Activated CD4-positive, alpha-beta T cell treated with anti-CD3 and anti-CD28 coated beads, Interleukin-2, amount 10 ng/mL, durations not matched to agents 7 days and 5 days (primary cell): ENCODE data around the gene MMP2. TPM values are rescaled to one million over a fixed set of nuclear protein-coding genes. Genes with fewer than 3 reads are reported as not detected.

ENCODE experiments used
- CTCF ChIA-PET: fragments of 350-600 bp; sonication (Branson Sonifier 250); formaldehyde crosslinking; loops from one replicate; lab custom pipeline; 2021; ENCODE audit warnings: antibody characterized with exemption; lab: Charles Lee
- POLR2A ChIA-PET: fragments of 350-600 bp; sonication (Branson Sonifier 250); formaldehyde crosslinking; loops from one replicate; lab custom pipeline; 2021; ENCODE audit warnings: antibody characterized with exemption; lab: Charles Lee
- DNase-seq: peaks from one replicate; pipeline ENCODE4 v3.0.0-alpha.2; 2020
- H3K27ac Mint-ChIP-seq: one replicate; pipeline ENCODE4 v1.8.0; 2021; ENCODE audit warnings: mild to moderate bottlenecking, moderate library complexity, mixed read lengths
- H3K27me3 Mint-ChIP-seq: one replicate; pipeline ENCODE4 v1.8.0; 2021; ENCODE audit warnings: mixed read lengths
- H3K36me3 Mint-ChIP-seq: one replicate; pipeline ENCODE4 v1.8.0; 2021; ENCODE audit warnings: low read depth, mixed read lengths
- H3K4me1 Mint-ChIP-seq: one replicate; pipeline ENCODE4 v1.8.0; 2021; ENCODE audit warnings: mixed read lengths
- H3K4me3 Mint-ChIP-seq: one replicate; pipeline ENCODE4 v1.8.0; 2021; ENCODE audit warnings: mild to moderate bottlenecking, moderate library complexity, mixed read lengths
- H3K9me3 Mint-ChIP-seq: one replicate; pipeline ENCODE4 v1.8.0; 2021; ENCODE audit warnings: mixed read lengths
- total RNA-seq, 2 experiments: library from RNA; stranded (reverse); gene quantifications; one replicate each; pipeline ENCODE4 v1.2.3, GENCODE V29; 2021

The MMP2 gene
- total RNA-seq, 2 experiments from 2014 or later = not detected

DNA sequence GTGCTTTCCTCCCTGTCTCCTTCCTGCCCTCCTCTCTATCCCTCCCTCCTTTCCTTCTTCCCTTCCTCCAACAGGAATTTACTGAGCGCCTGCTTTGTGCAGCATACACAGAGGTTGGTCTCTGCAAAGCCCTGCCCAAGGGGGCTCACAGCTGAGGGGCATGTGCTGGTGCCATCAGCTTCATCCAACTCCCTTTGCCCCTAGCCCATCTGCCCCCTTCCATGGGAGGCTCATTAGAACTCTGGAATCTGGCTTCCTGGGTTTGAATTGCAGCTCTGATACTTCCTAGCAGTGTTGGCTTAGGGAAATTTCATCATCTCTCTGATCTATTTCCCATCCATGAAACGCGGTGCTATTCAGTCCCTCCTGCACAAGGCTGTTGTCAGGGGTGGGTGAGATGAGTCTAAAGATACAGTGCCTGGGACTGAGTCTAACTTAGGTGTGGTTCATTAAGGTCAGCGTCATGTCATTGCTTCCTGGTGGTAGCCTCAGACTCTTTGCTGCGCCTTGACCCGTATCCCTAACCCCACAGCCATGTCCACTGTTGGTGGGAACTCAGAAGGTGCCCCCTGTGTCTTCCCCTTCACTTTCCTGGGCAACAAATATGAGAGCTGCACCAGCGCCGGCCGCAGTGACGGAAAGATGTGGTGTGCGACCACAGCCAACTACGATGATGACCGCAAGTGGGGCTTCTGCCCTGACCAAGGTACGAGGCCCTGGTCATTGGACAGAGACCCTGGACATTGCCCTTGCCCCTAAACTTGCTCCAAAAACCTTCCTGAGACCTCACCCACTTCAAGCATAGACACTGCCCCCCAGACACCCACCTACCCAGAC, 10.3 kb downstream of the MMP2 start:
- Mint-ChIP-seq H3K4me1 (no peaks in the 10 kb centered on the region), H3K27ac (no peak overlapping the region), H3K27me3 (no peaks in the 10 kb centered on the region), H3K9me3 (no peaks in the 10 kb centered on the region), H3K36me3 (no peaks in the 10 kb centered on the region), H3K4me3 (no peak overlapping the region)
- ChIA-PET CTCF (no interaction called here), POLR2A (no interaction called here)
- no peak for DNase-seq

DNA sequence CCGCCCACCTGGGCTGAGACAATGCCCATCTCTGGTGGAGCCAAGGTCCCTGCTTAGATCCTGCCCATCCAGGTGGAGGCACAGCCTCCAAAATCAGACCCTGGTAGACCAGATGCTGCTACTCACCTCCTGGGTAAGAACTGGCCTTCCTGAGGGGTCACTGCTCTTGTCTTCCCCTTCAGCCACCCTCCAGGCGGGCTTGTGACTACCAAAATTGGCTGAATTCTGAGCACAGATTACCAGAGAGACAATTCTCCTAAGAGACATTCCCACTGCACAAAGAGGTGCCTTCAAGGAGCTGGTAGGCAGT, 10.9 kb downstream of the MMP2 start:
- Mint-ChIP-seq H3K9me3 (no peaks in the 10 kb centered on the region), H3K4me1 (no peaks in the 10 kb centered on the region), H3K36me3 (no peaks in the 10 kb centered on the region), H3K27ac (no peak overlapping the region), H3K27me3 (no peaks in the 10 kb centered on the region), H3K4me3 (no peak overlapping the region)
- no peak for DNase-seq
- ChIA-PET CTCF (no interaction called here), POLR2A (no interaction called here)

DNA sequence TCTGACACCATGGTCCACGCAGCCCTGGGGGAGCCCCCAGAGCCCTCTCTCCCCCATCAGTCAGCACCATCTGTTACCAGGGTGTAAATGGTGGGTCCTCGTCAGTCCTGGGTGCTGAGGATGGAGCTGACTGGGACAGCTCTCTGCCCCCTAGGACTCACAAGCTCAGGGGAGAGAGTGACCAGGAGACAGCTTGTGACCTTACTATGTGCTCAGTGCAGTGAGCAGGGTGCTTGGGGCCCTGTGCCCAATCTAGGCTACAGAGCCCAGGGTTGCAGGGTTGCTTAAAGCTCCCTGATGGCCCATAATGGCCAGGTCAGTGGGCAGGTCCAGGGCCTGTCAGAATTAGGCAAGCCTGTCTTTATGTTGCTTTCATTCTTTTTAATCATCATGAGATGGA, 11.3 kb downstream of the MMP2 start:
- H3K27ac Mint-ChIP-seq = no peak overlapping the region
- H3K27me3 Mint-ChIP-seq = no peaks in the 10 kb centered on the region
- H3K9me3 Mint-ChIP-seq = no peaks in the 10 kb centered on the region
- CTCF ChIA-PET = no interaction called here
- no peaks in the 10 kb centered on the region for H3K36me3 Mint-ChIP-seq
- DNase-seq = no peak
- H3K4me3 Mint-ChIP-seq = no peak overlapping the region
- no peaks in the 10 kb centered on the region for H3K4me1 Mint-ChIP-seq
- POLR2A ChIA-PET = no interaction called here

DNA sequence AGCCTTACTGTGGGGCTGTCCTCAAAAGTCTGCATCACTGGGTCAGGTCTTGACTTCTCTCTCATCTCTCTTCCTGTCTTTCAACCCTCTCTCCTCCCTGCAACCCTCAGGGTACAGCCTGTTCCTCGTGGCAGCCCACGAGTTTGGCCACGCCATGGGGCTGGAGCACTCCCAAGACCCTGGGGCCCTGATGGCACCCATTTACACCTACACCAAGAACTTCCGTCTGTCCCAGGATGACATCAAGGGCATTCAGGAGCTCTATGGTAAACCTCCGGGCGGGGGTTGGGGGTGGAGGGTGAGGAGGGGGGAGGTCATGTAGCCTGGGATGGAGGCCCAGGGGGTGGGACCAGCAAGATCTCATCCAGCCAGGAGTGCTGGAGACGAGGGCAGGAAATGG, 12.7 kb downstream of the MMP2 start:
- H3K36me3 Mint-ChIP-seq = no peaks in the 10 kb centered on the region
- H3K9me3 Mint-ChIP-seq = no peaks in the 10 kb centered on the region
- H3K27me3 Mint-ChIP-seq = no peaks in the 10 kb centered on the region
- POLR2A ChIA-PET = no interaction called here
- no peak for DNase-seq
- CTCF ChIA-PET = interaction anchor here (1.9 kb wide), 1 partner anchor 26 kb away, joined by 4 read pairs; no protein-coding TSS in a partner anchor
- H3K4me1 Mint-ChIP-seq = no peaks in the 10 kb centered on the region
- H3K4me3 Mint-ChIP-seq = no peak overlapping the region
- H3K27ac Mint-ChIP-seq = no peak overlapping the region

DNA sequence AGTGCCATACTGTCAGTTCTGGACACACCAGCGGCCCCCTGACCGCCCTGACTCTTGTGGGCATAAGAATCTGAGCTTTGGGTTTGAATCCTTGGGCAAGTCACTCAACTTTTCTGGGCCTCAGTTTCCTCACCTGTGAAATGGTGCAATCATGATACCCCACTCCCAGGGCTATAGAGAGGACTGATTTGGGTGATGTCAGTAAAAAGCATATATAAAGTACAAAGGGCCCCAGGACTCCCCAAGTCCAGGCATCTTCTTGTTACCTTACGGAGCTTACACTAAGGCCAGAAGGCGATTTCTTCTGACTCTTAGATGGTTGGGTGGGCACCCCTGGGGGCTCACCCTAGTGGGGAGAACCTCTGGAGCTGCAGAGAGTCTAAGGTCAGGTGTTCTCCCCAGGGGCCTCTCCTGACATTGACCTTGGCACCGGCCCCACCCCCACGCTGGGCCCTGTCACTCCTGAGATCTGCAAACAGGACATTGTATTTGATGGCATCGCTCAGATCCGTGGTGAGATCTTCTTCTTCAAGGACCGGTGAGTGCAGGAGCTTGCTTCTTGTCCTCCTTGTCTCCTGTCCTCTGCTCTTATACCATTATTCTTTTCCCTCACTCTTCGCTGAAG, 13.9 kb downstream of the MMP2 start:
- no peak for DNase-seq
- ChIA-PET CTCF (interaction anchor here (0.6 to 1.9 kb wide), 2 partner anchors 11 to 28 kb away, joined by 3 to 4 read pairs; no protein-coding TSS in a partner anchor), POLR2A (no interaction called here)
- Mint-ChIP-seq H3K36me3 (no peaks in the 10 kb centered on the region), H3K9me3 (no peaks in the 10 kb centered on the region), H3K27ac (no peak overlapping the region), H3K4me3 (no peak overlapping the region), H3K4me1 (no peaks in the 10 kb centered on the region), H3K27me3 (no peaks in the 10 kb centered on the region)

DNA sequence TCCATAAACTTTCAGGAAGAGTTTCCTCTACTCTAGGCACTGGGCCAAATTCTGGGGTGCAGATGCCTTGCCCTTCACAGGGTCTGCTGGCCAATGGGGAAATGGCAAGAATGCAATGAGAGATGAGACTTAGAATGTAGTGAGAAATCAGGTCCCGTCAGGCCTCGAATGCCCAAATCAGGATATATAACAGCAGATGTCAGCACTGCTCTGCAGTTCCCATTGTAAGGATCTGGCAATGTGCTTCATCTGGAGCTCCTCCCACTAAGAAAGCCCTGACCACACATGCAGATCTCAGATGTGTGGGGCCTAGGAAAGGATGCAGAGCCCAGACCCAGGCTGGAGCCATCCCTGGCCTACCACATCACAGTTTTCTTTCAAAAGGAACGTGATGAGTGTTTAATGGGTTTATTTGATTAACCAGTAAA, 16.0 kb downstream of the MMP2 start:
- ChIA-PET POLR2A (no interaction called here), CTCF (no interaction called here)
- no peak for DNase-seq
- Mint-ChIP-seq H3K4me1 (peaks cover 9% of the 10 kb centered on the region), H3K4me3 (no peak overlapping the region), H3K27ac (no peak overlapping the region), H3K27me3 (no peaks in the 10 kb centered on the region), H3K9me3 (no peaks in the 10 kb centered on the region), H3K36me3 (no peaks in the 10 kb centered on the region)

DNA sequence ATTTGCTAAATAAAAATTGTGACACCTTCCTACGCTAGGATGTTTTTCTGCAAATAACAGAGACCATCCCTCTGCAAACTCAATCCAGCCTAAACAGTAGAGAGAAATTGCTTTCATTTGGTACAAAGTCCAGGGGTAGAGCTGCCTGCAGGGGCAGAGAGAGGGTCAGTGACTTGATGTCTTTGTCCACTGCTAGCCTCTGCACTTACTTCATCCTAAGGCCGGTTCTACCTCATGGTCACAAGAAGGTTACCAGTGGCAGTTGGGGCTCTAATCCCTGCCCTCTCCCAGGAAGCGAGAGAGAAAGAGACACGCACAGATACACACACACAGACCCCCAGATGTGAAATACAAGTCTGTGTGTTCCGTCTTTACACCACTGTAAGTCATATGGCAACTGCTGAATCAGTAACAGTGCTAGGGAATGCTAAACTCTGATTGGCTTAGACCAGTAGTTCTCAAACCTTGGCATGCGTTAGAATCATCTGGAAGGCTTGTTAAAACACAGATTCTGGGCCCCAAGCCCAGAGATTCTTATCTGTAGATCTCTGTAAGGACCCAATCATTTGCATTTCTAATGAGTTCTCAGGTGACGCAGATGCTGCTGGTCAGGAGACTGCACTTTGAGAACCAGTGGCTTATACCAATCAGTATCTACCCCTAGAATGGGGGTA, 16.8 kb downstream of the MMP2 start:
- Mint-ChIP-seq H3K9me3 (no peaks in the 10 kb centered on the region), H3K4me1 (peaks cover 17% of the 10 kb centered on the region), H3K4me3 (no peak overlapping the region), H3K27ac (no peak overlapping the region), H3K36me3 (no peaks in the 10 kb centered on the region), H3K27me3 (no peaks in the 10 kb centered on the region)
- ChIA-PET CTCF (no interaction called here), POLR2A (no interaction called here)
- no peak for DNase-seq

DNA sequence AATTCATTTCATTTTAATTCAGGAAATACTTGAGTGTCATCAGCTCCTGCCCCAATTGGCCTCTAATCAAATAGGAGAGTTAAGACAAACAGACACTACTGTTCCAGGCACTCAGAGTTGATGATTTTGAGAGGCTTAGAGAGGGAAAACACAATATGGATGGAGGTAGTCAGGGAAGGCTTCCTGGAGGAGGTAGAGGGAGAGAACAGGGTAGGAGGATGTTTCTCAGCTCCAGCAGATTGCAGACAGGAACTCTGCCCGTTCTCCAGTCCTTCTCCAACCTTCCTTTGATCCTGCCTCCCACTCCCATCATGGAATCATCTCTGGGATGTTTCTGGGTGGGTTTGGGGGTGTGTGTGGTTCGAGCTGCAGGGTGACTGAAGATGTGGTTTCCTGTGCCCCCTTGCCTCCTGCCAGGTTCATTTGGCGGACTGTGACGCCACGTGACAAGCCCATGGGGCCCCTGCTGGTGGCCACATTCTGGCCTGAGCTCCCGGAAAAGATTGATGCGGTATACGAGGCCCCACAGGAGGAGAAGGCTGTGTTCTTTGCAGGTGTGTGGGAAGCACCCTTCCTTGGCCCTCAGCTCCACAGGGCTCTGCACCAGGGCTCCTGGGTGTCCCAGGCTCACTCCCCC, 17.6 kb downstream of the MMP2 start:
- Mint-ChIP-seq H3K27me3 (no peaks in the 10 kb centered on the region), H3K4me1 (peaks cover 18% of the 10 kb centered on the region), H3K36me3 (no peaks in the 10 kb centered on the region), H3K4me3 (no peak overlapping the region), H3K9me3 (no peaks in the 10 kb centered on the region), H3K27ac (no peak overlapping the region)
- ChIA-PET POLR2A (no interaction called here), CTCF (no interaction called here)
- no peak for DNase-seq

DNA sequence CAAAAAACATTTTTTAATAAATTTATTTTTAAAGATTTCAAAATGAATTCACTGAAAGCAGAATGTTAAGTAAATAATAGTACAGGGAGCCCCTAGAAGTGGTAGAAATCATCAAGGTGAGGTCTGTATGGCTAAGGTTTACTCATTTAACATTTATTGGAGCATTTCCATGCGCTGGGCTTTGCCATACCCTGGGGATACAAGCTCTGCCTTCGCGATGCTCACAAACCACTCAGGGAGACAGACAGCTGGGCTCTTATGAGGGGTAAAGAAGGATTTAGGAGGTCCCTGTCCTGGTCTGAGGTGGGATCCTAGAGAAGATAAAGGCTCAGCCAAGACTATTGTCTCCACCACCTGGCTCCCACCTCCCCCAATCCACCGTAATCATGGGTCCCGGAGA, 18.6 kb downstream of the MMP2 start:
- no peaks in the 10 kb centered on the region for H3K36me3 Mint-ChIP-seq
- no peaks in the 10 kb centered on the region for H3K27me3 Mint-ChIP-seq
- POLR2A ChIA-PET = no interaction called here
- H3K4me3 Mint-ChIP-seq = no peak overlapping the region
- H3K4me1 Mint-ChIP-seq = peaks cover 18% of the 10 kb centered on the region
- H3K27ac Mint-ChIP-seq = no peak overlapping the region
- no peaks in the 10 kb centered on the region for H3K9me3 Mint-ChIP-seq
- CTCF ChIA-PET = no interaction called here
- DNase-seq = no peak

DNA sequence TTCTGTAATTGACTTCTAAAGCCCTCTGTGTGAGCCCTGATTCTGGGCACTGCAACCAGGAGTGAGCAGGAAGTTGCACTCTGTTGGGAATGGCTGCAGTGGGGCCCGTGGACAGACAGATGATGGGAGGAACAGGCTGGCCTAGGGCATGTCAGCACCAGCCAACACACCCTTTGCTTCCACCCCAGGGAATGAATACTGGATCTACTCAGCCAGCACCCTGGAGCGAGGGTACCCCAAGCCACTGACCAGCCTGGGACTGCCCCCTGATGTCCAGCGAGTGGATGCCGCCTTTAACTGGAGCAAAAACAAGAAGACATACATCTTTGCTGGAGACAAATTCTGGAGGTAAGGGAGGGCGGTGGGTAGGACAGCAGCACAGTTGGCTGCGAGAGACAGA, 19.1 kb downstream of the MMP2 start:
- DNase-seq = no peak
- no peaks in the 10 kb centered on the region for H3K9me3 Mint-ChIP-seq
- H3K36me3 Mint-ChIP-seq = no peaks in the 10 kb centered on the region
- POLR2A ChIA-PET = no interaction called here
- H3K27ac Mint-ChIP-seq = no peak overlapping the region
- no peaks in the 10 kb centered on the region for H3K27me3 Mint-ChIP-seq
- no peak overlapping the region for H3K4me3 Mint-ChIP-seq
- CTCF ChIA-PET = no interaction called here
- H3K4me1 Mint-ChIP-seq = peaks cover 18% of the 10 kb centered on the region

DNA sequence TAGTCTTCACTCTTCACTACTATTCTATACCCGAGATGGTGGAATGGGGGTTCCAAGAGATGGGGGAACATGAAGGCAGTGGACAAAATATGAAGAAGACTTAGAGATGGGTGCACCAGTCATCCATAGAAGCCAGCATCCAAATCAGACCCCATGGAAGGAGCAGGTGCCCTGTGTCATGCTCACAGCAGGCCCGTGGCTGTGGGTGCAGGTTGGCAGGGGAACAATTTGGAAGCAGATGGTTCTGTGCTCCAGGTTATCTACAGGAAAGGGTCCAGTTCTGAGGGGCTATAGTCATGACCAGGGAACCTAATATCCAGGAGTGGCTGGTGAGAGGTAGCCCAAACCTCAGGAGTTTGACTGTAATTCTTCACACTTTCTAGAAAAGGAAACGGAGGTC, 20.3 kb downstream of the MMP2 start:
- ChIA-PET POLR2A (no interaction called here), CTCF (no interaction called here)
- H3K27ac Mint-ChIP-seq = no peak overlapping the region
- no peak overlapping the region for H3K4me3 Mint-ChIP-seq
- peaks cover 18% of the 10 kb centered on the region for H3K4me1 Mint-ChIP-seq
- no peaks in the 10 kb centered on the region for H3K9me3 Mint-ChIP-seq
- no peaks in the 10 kb centered on the region for H3K36me3 Mint-ChIP-seq
- no peak for DNase-seq
- no peaks in the 10 kb centered on the region for H3K27me3 Mint-ChIP-seq

DNA sequence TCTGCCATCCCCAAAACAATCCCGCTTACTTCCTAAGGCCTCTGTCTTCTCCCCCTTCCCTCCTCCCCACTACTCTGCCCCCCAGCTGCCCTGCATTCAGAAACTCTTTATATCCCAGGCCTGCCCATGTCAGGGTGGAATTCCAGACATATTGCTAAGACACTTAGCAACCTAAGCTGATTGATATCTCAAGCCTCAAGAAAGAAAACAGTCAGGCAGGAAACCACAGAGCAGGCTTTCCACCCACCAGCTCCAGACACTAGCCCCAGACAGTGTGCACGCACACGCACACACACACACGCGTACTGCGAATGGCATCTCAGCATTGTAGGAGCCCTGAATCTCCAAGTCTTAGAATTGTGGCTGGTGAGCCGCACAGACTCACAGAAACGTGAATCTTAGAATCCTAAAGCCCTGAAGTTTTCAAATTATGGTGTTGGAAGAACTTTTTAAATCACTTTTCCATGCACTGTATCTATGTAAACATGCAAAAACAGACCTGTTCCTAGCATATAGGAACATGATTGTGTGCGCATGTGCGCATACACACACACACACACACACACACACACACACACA, 21.0 kb downstream of the MMP2 start:
- Mint-ChIP-seq H3K4me3 (no peak overlapping the region), H3K36me3 (no peaks in the 10 kb centered on the region), H3K27ac (peak overlapping the region; percentile 48), H3K9me3 (no peaks in the 10 kb centered on the region), H3K27me3 (no peaks in the 10 kb centered on the region), H3K4me1 (peaks cover 18% of the 10 kb centered on the region)
- CTCF ChIA-PET = interaction anchor here (0.6 to 3.3 kb wide), 2 partner anchors 35 to 48 kb away, joined by 3 to 9 read pairs; no protein-coding TSS in a partner anchor
- POLR2A ChIA-PET = no interaction called here
- peak; percentile 45 for DNase-seq
